Renal pelvis (tissue), 4 donors: Measurements from ENCODE around the gene IQSEC1. TPM values are rescaled to one million over a fixed set of nuclear protein-coding genes. Genes with fewer than 3 reads are reported as not detected.

ENCODE experiments used
- DNase-seq: peaks from one replicate; pipeline ENCODE4 v3.0.0-alpha.2; 2013
- polyA plus RNA-seq, 3 donors: library from polyadenylated mRNA; unstranded; fragments of 120-200 nt; gene quantifications; one replicate each; pipeline ENCODE4 v1.2.1, GENCODE V29; 2013; ENCODE audit not compliant: insufficient read length in 3 of 3

IQSEC1 gene
- polyA plus RNA-seq, 3 donors = 33.0 to 40.4 (median 35.6) TPM

DNA sequence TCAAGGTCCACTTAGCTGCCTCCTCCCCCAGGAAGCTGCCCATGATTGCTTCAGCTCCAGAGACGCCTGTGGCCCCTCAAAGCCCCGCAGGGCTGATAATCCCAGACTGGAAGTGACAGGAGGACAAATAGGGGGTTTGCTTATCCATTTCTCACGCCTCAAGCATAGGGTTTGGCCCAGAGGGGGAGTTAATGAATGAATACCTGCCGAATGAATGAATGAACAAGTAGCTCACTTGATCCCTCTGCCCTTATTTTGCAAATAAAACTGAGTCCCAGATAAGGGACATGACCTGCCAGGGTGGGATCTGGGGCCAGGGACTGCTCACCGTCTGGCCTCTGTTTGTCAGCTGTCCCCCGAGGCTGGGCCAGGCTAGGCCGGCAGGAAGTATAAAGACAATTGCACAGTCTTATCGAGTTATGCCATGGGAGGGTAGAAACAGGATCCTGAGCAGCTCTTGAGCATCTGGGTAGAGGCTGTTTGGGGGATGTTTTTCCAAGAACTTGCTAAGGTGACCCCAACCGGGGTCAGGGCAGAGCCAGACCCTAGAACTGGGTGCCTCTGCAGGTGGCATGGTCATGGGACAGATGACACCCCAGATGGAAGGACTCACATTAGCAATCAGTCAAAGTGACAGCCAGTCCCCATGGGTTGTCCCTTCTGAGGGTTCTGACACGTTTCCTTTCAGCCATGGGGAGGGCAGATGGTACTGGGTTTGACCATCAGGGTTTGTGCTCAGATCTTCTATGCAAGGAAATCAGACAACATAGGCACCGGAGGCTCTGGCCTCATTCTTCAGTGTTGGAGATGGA lies 45.0 kb downstream of the IQSEC1 start:
- no peak for DNase-seq

DNA sequence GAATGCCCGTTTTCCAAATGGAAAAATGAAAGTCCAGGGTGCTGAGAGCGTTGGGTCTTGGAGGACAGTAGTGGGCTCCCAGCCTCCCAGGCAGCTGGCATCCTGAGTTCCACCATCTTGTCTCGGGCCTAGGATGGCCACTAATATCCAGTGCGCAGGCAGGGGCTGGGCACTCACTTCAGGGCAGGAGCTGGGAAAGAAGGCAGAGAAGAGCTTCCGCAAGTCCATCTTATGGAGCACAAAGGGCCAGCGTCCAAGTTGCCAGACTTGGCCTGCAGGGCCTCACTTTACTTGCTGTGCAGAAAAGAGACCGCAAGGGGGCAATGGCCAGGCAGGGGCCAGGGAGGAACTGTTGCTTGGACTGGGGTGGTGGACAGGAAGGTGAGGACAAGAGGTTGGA lies 46.1 kb downstream of the IQSEC1 start:
- no peak for DNase-seq

DNA sequence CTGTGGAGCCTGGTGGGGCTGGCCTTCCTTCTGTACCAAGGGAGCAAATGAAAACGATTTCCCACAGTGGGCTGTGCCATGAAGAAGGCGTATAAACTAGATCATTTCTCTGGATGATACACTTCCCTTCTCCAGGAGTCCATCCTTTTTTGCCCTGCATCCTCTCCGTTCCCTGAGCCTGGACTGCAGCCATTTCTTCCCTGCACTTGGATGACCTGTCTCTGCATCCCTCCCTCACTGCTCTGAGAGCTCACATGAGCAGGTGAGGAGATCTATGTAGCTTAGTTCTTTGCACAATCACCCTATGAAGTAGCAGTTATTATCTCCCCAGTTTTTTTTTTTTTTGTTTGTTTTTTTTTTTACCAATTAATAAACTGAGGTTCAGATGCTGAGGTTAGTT lies 46.7 kb downstream of the IQSEC1 start:
- no peak for DNase-seq

DNA sequence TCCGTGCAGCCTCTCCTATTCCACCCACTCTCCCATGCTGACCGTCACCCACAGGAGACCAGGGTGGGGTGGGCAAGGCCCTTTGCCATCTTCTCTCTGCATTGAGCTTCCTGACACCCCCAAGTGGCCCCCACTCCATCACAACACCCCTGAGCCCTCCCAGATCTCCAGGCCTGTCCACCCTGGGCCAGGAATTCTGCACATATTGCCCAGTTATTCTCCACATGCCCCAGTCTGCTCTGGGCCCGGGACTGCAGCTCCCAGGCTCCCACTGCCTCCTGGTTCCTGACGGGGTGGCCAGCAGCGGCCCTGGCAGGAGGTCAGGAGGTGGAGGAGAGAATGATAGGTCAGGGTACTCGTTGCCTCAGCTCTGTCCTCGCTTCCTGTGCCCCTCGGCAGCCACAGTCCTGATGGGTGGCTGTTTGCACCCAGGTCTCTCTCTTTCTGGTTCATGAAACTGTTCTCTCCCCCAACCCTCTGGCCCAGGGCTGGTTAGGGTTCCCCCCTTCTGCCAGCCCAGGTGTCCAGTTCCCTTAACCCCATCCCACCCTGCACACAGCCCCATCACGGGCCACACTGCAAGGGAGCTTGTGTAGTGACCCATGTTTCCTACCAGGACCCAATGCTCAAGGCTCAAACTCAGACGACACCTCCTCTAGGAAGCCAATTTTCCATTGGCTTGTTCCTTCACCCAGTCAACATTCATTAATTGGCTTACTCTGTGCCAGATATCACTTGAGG lies 47.3 kb downstream of the IQSEC1 start:
- DNase-seq = no peak

DNA sequence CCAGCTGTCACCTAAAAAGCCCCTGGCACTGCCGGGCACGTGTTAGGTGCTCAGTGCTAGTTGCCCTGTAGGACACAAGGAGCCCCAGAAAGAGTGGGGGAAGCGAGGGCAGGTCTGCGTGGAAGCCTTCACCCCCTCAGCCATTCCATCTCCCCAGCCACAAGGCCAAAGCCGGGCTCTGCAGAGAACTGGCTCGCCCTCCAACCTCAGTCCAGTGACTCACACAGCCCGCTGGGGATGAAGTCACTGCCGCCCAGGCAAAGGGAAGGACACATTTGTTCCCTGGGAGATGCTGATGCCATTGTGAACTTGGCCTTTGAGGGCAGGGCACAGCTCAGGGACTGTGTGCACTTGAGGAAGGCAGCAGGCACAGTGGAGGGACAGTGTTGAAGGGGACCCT lies 48.1 kb downstream of the IQSEC1 start:
- no peak for DNase-seq

DNA sequence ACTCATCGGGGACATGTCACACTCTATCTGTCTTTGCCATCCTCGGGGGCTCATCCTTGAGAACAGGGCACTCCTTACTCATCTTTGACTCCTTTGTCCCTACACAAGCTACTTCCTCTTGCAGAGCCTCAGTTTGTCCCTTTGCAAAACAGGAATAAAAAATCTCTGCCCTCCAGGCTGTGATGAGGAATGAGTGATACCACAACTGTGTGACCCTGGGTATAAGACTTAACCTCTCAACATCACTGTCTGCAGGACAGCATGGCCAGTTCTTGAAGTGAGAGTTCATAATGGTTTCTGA lies 48.5 kb downstream of the IQSEC1 start:
- no peak for DNase-seq

DNA sequence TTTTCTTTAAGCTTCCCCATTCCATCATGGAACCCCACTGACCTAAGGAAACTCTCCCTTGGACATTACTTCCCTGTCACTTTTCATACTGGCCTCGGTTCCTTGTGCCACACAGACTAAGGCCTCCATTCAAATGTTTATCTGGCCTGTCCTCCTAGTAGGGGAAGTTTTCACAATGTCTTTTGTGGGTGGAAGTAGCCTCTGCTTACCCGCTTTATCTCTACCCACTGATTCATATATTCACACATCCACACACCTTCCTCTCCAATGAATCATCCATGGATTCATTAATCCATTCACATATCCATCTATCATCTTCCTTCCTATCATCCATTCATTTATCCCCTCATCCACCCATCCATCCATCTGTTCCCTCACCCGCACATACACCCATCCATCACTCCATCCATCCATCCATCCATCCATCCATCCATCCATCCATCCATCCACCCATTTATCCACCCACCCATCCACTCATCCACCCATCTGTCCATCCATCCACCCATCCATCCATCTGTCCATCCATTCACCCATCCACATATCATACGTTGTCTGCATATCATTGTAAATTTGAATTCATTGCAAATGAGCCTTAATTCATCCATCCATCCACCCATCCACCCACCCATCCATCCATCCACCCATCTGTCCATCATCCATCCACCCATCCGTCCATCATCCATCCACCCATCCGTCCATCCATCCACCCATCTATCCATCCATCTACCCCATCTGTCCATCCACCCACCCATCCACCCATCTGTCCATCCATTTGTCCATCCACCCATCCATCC lies 49.1 kb downstream of the IQSEC1 start:
- DNase-seq = no peak

DNA sequence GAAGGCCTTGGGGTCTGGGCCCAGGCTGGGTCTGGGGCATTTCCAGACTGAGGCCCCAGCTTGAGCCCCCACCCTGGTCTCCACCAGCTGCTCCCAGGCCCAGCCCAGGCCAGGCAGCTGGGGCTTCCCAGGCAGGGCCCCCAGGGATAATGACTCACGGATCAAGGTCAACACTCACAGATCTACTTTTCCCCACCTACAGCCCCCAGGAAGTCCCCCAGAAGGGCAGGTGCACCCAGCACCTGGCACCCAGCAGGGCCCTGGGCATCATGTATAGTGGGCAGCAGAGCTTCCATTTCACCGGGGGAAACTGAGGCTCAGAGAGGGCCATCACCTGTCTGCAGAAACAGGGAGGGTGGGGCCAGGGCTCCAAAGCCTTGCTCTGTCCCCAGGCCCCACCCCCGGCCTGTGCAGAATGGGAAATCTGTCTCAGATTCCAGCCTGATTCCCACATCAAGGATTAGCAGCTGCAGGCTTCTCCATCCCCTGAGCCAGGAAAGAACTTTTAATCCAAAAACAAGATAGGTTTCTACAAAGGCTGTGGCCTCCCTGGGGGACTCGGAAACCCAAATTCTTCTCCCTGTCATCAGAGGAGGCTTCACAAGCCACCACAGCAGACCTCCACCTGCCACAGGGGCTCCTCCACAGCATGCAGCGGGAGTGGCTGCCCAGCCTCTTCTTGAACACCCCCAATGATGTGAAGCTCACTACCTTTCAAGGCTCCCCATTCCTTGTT lies 49.8 kb downstream of the IQSEC1 start:
- DNase-seq = no peak

DNA sequence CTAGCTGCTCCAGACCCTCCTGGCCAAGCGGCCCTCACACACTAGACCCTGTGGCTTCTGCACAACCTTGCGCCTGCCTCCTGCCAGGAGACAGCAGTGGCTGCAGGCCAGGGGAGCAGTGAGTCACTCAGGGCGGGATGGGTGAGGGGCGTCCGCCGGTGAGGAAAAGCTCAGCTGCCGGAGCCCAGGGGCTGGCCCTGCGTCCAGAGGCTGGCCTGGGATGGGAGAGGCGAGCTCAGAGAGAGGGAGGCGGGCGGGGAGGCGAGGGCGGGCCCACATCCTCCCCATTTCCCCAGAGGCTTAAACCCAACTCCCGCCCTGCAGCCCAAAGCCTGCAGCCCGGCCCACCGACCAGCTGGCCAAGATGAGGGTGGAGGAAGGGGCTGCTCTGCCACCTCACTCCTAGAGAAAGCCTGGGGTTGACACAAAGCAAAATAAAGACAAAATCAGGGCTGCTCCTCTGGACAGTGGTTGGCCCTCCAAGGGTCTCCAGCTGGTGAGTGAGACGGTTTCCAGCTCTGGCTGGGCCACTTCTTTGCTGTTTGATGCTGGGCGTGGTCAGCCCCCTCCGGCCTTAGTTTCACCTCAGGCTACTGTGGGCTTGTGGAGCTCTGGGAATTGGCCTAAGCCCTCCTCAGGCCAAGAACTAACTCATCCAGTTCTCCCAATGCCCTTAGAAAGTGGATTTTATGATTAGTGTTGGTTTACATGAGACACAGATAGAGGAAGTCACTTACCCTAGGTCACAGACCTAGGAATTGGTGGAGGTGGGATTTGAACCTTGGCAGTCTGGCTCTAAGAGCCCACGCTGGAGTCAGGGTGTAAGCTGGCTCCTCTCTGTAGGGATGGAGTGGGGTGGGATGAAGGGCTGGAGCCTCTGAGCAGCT lies 50.6 kb downstream of the IQSEC1 start:
- DNase-seq = no peak

DNA sequence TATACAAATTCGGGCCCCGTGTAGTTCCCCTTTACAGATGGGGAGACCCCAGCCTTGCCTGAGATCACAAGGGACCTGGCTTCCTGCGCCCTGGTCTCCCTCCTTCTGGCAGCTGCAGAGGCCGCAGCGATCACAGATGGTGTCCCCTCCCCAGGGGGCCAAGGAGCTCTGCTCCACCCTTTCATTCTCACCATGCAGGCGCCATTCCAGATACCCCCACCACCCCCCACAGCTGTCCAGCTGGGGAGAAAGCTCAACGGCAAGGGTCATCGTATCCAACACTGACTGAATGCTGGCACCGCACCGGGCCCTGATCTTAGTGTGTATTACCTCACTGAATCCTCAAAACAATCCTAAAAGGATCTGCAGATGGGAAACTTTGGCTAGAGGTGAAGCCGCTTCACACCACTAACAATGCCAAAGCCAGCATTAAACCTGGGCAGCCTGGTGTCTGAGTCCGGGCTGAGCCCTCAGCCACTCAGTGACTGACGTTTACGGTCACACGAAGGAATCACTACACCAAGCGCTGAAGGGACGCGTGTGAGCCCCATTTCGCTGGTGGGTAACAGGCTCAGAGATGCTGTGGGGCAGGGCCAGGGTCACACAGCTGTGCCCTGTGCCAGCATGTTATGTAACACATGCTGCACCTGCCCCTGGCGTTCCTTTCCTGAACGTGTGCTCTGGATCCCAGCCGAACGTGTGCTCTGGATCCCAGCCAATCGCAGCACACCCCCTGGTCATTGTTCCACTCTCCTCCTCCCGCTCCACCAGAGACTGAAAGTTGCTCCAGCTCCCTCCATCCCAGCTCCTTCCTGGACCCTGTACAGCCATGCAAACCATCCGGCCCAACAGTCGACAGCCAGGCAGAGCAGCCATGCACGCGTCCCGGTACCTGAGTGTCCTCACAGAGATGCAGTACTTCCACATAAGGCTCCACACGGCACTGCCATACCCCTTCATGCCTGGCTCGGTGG lies 51.8 kb downstream of the IQSEC1 start:
- DNase-seq = no peak

DNA sequence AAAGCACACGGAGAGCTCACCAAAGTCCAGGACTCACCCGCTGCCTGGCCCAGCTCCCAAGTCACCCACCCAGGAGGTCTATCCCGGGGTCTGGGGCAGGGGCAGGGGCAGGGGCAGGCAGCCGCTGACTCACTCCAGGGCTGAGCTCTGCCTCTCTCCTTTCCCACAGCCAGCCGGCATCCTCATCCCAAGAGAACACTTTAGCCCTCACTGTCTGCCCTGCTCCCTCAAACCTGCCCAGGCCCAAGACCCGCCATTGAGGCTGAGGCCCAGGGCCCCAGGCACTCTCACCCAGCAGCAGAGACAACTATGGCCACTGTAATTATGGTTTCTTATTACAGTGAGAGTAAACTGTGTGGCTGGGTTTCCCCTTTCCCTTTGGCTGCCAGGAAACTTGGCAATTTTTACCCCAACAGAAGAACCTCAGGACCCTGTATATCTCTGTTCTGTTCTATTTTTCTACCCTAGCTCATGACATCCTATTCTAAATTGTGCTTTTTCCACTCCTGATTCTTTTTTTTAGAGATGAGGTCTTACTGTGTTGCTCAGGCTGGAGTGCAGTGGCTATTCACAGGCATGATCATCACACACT lies 53.0 kb downstream of the IQSEC1 start:
- no peak for DNase-seq

DNA sequence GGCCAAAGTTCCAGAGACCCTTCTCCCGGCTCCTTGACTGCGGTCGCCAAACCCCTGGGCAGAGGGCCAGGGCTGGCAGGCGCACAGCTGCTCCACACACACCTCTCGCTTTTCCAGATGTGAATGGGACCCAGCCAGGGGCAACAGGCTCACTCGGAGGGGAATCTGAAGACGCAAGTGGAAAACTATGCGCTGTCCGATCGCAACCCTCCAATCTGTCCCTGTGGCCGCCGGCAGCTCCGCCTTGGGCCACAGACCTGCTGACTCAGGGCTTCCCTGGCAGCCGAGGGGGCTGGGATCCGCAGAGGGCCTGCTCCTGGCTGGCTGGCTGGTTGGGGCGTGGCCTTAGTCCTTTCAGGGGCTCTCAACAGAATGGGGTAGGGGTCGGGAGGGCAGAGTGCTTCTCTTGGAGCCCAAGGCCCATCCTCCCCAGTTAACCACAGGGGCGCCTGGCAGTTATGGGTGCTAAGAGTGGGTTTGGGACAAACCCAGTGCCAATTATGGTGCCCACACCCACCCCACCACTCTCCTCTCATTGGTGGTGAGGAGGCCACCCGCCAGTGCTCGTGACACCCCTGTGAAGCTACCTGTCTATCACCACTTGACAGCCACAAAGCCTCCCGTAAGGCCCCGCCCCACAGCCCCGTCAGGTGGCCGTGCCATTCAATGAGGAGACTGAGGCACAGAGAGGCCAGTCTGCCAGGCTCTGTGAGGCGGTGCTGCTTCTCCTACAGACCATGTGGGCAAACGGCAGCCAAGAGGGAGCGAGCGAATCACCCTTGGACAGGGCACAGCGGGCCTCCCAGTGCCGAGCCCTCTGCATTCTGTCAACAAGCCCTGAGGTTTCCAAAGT lies 53.8 kb downstream of the IQSEC1 start:
- no peak for DNase-seq

DNA sequence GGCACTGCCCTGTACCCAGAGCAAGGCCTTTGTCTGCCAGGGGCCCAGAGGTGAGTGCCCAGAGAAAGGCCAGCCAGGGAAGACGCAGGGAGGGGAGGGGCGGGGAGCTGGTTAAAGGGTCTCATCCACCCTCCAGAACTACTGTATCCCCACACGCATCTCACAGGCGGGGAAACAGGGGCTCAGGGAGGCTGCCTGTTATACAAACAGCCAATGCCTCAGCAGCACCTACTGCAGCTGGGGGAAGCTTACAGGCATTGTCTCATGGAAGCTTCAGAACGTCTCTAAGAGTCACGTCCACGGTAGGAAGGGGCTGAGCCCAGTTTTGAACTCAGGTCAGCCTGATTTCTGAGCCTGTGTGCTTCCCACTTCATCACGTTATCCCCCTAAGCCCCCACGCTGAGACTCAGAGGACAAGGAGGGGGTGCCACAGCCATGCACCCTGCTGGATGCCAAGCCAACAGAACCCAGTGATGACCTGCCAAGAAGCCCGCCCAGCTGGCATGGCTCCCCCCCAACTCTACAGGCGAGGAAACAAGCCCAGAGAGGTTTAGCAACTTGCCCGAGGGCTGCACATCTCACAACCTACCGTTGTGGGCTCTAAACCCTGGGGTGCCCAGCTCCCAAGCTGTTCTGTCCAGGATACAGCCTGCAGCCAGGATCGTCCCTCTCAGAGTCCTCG lies 54.5 kb downstream of the IQSEC1 start:
- DNase-seq = no peak

DNA sequence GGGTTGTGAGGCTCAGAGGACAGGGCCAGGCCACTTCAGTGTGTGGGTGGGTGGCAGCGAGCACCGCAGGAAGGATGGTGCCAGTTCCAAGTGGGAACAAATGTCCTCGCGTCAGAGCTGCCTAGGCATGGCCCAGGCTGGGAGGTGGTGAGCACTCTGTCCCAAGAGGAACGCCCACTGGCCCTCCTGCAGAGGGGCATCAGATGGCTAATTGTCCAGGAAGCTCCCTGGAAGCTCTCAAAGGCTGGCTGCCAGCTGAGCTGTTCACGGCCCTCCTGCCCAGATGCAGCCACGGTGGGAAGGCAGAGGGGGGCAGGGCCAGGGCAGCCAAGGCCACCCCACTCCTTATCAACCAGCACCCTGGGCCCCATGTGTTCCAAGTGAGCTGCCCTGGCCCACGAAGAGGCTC lies 55.2 kb downstream of the IQSEC1 start:
- DNase-seq = no peak

DNA sequence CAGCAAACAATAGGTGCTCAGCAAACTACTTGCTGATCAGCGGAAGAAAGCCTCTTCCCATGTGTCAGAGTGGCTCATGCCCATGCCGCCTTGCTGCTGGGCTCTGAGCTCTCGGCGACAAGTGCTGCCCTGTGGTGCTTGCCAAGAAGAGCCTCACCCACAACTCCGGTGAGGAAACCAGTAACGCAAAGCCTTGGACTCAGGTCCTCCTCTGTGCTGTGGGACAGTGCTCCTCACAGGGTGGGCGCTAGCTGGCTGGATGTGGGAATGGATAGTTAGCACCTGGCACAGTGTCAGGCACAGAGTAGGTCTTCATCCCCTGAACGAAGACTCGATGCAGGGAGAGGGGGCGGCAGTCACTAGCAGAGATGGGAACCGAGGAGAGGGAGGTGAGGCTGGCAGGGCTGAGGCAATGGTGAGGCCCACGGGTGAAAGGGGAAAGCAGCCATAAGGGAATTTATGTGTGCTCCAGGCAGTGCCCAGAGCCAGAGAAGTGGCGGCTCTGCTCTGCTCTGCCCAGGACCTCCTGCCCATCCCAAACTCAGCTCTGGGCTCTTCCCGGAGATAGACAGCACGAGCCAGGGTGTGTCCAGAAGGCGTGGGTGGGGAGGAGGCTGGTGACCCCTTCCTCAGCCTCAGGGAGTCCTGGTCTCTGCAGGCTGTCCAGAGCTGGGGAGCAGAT lies 55.7 kb downstream of the IQSEC1 start:
- no peak for DNase-seq

DNA sequence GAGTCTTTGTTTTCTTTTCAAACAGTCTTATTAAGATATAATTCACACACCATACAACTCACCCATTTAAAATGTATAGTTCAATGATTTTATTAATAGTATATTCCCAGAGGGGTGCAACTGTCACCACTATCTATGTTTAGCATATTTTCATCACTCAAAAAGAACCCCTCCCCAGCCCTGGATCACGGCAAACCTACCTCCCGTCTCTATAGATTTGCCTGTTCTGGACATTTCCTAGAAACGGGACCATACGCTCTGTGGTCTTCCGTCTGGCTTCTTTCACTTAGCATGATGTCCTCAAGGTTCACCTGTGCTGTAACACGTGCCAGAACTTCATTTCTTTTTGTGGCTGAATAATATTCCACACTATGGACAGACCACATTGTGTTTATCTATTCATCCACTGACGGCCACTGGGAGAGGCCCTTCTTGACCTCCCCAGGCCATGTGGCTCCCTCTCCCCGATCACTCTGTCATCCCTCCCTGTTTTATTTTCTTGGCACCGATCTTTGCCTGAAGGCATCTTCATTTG lies 56.4 kb downstream of the IQSEC1 start:
- no peak for DNase-seq
